ENCODE data around the gene SETD4.

GRCh38 chr21:36005879-36006400, 54.4 kb downstream of the SETD4 start:
- TF ChIP-seq CTCF (IDR thresholded peaks at IDR 0.05): no peak
- no peak for TF ChIP-seq POLR2A (IDR thresholded peaks at IDR 0.05)
- TF ChIP-seq EP300 (IDR thresholded peaks at IDR 0.05): no peak

All from tibial nerve (tissue), 4 donors.